ENCODE measurements around the gene NDRG3.
"Not testable (repeated sequence)": the region's sequence is repeated elsewhere in the genome, so short reads cannot be mapped to it uniquely, and the experiment has no call there.

The NDRG3 gene

GRCh38 chr20:36709126-36709525 lies 36.8 kb downstream of the NDRG3 start:
- DNase-seq (ENCODE audit: extremely low spot score, insufficient read length, low read depth) (no peak), FAIRE-seq (no peak)

GRCh38 chr20:36703530-36703929 lies 42.4 kb downstream of the NDRG3 start:
- FAIRE-seq = no peak
- DNase-seq (ENCODE audit: extremely low spot score, insufficient read length, low read depth) = no peak

GRCh38 chr20:36700438-36700837 lies 45.5 kb downstream of the NDRG3 start:
- no peak for DNase-seq (ENCODE audit: extremely low spot score, insufficient read length, low read depth)
- no peak for FAIRE-seq

GRCh38 chr20:36695467-36695866 lies 50.4 kb downstream of the NDRG3 start:
- DNase-seq (ENCODE audit: extremely low spot score, insufficient read length, low read depth); FAIRE-seq: not testable (repeated sequence)

GRCh38 chr20:36688630-36689029 lies 57.3 kb downstream of the NDRG3 start:
- no peak for DNase-seq (ENCODE audit: extremely low spot score, insufficient read length, low read depth)
- FAIRE-seq = no peak

GRCh38 chr20:36687850-36688249 lies 58.0 kb downstream of the NDRG3 start:
- FAIRE-seq (no peak), DNase-seq (ENCODE audit: extremely low spot score, insufficient read length, low read depth) (no peak)

GRCh38 chr20:36686944-36687343 lies 58.9 kb downstream of the NDRG3 start:
- no peak for FAIRE-seq
- DNase-seq (ENCODE audit: extremely low spot score, insufficient read length, low read depth) = no peak

GRCh38 chr20:36686504-36686903 lies 59.4 kb downstream of the NDRG3 start:
- DNase-seq (ENCODE audit: extremely low spot score, insufficient read length, low read depth) = no peak
- FAIRE-seq = no peak

- DNase-seq (ENCODE audit: extremely low spot score, insufficient read length, low read depth) (no peak), FAIRE-seq (no peak)
Measured at GRCh38 chr20:36684747-36685146, 61.1 kb downstream of the NDRG3 start.

- FAIRE-seq (no peak), DNase-seq (ENCODE audit: extremely low spot score, insufficient read length, low read depth) (no peak)
Measured at GRCh38 chr20:36682311-36682710, 63.6 kb downstream of the NDRG3 start.

GRCh38 chr20:36677422-36677771 lies 68.5 kb downstream of the NDRG3 start:
- no peak for FAIRE-seq
- no peak for DNase-seq (ENCODE audit: extremely low spot score, insufficient read length, low read depth)

GRCh38 chr20:36676701-36677421 lies 69.0 kb downstream of the NDRG3 start:
- DNase-seq (ENCODE audit: extremely low spot score, insufficient read length, low read depth) = no peak
- no peak for FAIRE-seq

- FAIRE-seq; DNase-seq (ENCODE audit: extremely low spot score, insufficient read length, low read depth): not testable (repeated sequence)
Measured at GRCh38 chr20:36675545-36675944, 70.3 kb downstream of the NDRG3 start.

- no peak for DNase-seq (ENCODE audit: extremely low spot score, insufficient read length, low read depth)
- FAIRE-seq = no peak
Measured at GRCh38 chr20:36672991-36673390, 72.9 kb downstream of the NDRG3 start.

- no peak for FAIRE-seq
- no peak for DNase-seq (ENCODE audit: extremely low spot score, insufficient read length, low read depth)
Measured at GRCh38 chr20:36670665-36671357, 75.1 kb downstream of the NDRG3 start.

- no peak for FAIRE-seq
- no peak for DNase-seq (ENCODE audit: extremely low spot score, insufficient read length, low read depth)
Measured at GRCh38 chr20:36666181-36666740, 79.6 kb downstream of the NDRG3 start.

- DNase-seq (ENCODE audit: extremely low spot score, insufficient read length, low read depth) = no peak
- no peak for FAIRE-seq
Measured at GRCh38 chr20:36663031-36663430, 82.9 kb downstream of the NDRG3 start.

GRCh38 chr20:36658300-36658699 lies 87.6 kb downstream of the NDRG3 start:
- DNase-seq (ENCODE audit: extremely low spot score, insufficient read length, low read depth) = no peak
- no peak for FAIRE-seq

- DNase-seq (ENCODE audit: extremely low spot score, insufficient read length, low read depth) (no peak), FAIRE-seq (no peak)
Measured at GRCh38 chr20:36656733-36657132, 89.2 kb downstream of the NDRG3 start.

GRCh38 chr20:36655004-36655403 lies 90.9 kb downstream of the NDRG3 start:
- no peak for DNase-seq (ENCODE audit: extremely low spot score, insufficient read length, low read depth)
- FAIRE-seq = no peak

- no peak for FAIRE-seq
Measured at GRCh38 chr20:36654506-36654905, 91.4 kb downstream of the NDRG3 start.

More at GRCh38 chr20:36654506-36654905, 91.4 kb downstream of the NDRG3 start:
- DNase-seq (ENCODE audit: extremely low spot score, insufficient read length, low read depth) = no peak

Data from GM18507 (cell line).